Mesenchymal stem cell (in vitro differentiated cells and primary cell): ENCODE results near the gene TMEM72.

ENCODE experiments used
- DNase-seq: peaks from one replicate; pipeline ENCODE4 v3.0.0-alpha.2; 2013
- H2AFZ ChIP-seq: one replicate; pipeline ENCODE4 v1.6.1; 2013; ENCODE audit warnings: low read depth, mild to moderate bottlenecking, control low read depth, inconsistent platforms, low read length, moderate library complexity
- H2AK5ac ChIP-seq: 2 replicates; pipeline ENCODE4 v1.6.1; 2013; ENCODE audit warnings: low read length, moderate library complexity, mild to moderate bottlenecking, inconsistent platforms; ENCODE audit not compliant: severe bottlenecking
- H2BK120ac ChIP-seq: one replicate; pipeline ENCODE4 v1.6.1; 2013; ENCODE audit warnings: low read depth, mild to moderate bottlenecking, inconsistent platforms, low read length, moderate library complexity
- H2BK12ac ChIP-seq, 2 experiments: one replicate each; pipeline ENCODE4 v1.6.1; 2013; ENCODE audit warnings: inconsistent platforms in 2 of 2, low read length in 2 of 2, mild to moderate bottlenecking in 2 of 2, moderate library complexity in 2 of 2, control low read depth in 1 of 2
- H2BK15ac ChIP-seq: one replicate; pipeline ENCODE4 v1.6.1; 2013; ENCODE audit warnings: mild to moderate bottlenecking, low read depth, inconsistent platforms; ENCODE audit not compliant: poor library complexity, severe bottlenecking
- H2BK5ac ChIP-seq: 2 replicates; pipeline ENCODE4 v1.6.1; 2013; ENCODE audit warnings: low read depth, mild to moderate bottlenecking, low read length, control low read depth, inconsistent platforms; ENCODE audit not compliant: poor library complexity, severe bottlenecking
- H3K14ac ChIP-seq, 2 experiments: one replicate each; pipeline ENCODE4 v1.6.1; 2013; ENCODE audit warnings: inconsistent platforms in 2 of 2, low read length in 2 of 2, control low read depth in 1 of 2, mild to moderate bottlenecking in 1 of 2, moderate library complexity in 1 of 2
- H3K18ac ChIP-seq, 2 experiments: one replicate each; pipeline ENCODE4 v1.6.1; 2013; ENCODE audit warnings: inconsistent platforms in 2 of 2, low read length in 2 of 2, control low read depth in 1 of 2, low read depth in 1 of 2, mild to moderate bottlenecking in 1 of 2
- H3K23ac ChIP-seq, 2 experiments: one replicate each; pipeline ENCODE4 v1.6.1; 2013; ENCODE audit warnings: inconsistent platforms in 2 of 2, low read length in 2 of 2, mild to moderate bottlenecking in 2 of 2, moderate library complexity in 2 of 2, control low read depth in 1 of 2
- H3K27ac ChIP-seq: 2 replicates; pipeline ENCODE4 v1.5.1; 2013; ENCODE audit warnings: mild to moderate bottlenecking, moderate library complexity, low read length, control low read depth, inconsistent platforms; ENCODE audit not compliant: poor library complexity, severe bottlenecking
- H3K27me3 ChIP-seq, 2 experiments: 2 replicates each; pipeline versions ENCODE4 v1.6.1 to v1.7.0; 2013; ENCODE audit warnings: low read length in 2 of 2, mild to moderate bottlenecking in 2 of 2, moderate library complexity in 2 of 2, control low read depth in 1 of 2, inconsistent platforms in 1 of 2; ENCODE audit not compliant: control insufficient read depth in 1 of 2, insufficient read depth in 1 of 2
- H3K36me3 ChIP-seq, 2 experiments: 2 replicates each; pipeline versions ENCODE4 v1.6.1 to v1.7.0; 2013; ENCODE audit warnings: low read length in 2 of 2, control low read depth in 1 of 2, inconsistent platforms in 1 of 2, low read depth in 1 of 2, mild to moderate bottlenecking in 1 of 2; ENCODE audit not compliant: insufficient read depth in 2 of 2, control insufficient read depth in 1 of 2
- H3K4ac ChIP-seq, 2 experiments: one replicate each; pipeline ENCODE4 v1.6.1; 2013; ENCODE audit warnings: inconsistent platforms in 2 of 2, low read length in 2 of 2, mild to moderate bottlenecking in 2 of 2, moderate library complexity in 2 of 2, control low read depth in 1 of 2, low read depth in 1 of 2
- H3K4me1 ChIP-seq: 2 replicates; pipeline ENCODE4 v1.6.1; 2013; ENCODE audit warnings: low read depth, low read length, control low read depth; ENCODE audit not compliant: control insufficient read depth, insufficient read depth
- H3K4me2 ChIP-seq: 2 replicates; pipeline ENCODE4 v1.6.1; 2013; ENCODE audit warnings: low read length, mild to moderate bottlenecking, inconsistent platforms; ENCODE audit not compliant: poor library complexity, severe bottlenecking
- H3K4me3 ChIP-seq, 2 experiments: 2 replicates each; pipeline versions ENCODE4 v1.5.1 to v1.7.0; 2013; ENCODE audit warnings: low read length in 2 of 2, mild to moderate bottlenecking in 2 of 2, control low read depth in 1 of 2, low read depth in 1 of 2; ENCODE audit not compliant: insufficient read depth in 1 of 2
- H3K79me1 ChIP-seq: replicated peaks from 2 replicates; pipeline ENCODE4 v1.6.1; 2013; ENCODE audit warnings: mild to moderate bottlenecking, control low read depth, low read length, inconsistent platforms; ENCODE audit not compliant: poor library complexity, severe bottlenecking
- H3K9ac ChIP-seq: 2 replicates; pipeline ENCODE4 v1.7.0; 2013; ENCODE audit warnings: mild to moderate bottlenecking, low read length, moderate library complexity
- H3K9me3 ChIP-seq: 2 replicates; pipeline ENCODE4 v1.7.0; 2013; ENCODE audit warnings: mild to moderate bottlenecking, low read length; ENCODE audit not compliant: control insufficient read depth
- H4K8ac ChIP-seq: one replicate; pipeline ENCODE4 v1.6.1; 2013; ENCODE audit warnings: inconsistent platforms, mild to moderate bottlenecking, low read length, moderate library complexity
- H4K91ac ChIP-seq: one replicate; pipeline ENCODE4 v1.6.1; 2013; ENCODE audit warnings: mild to moderate bottlenecking, low read length, inconsistent platforms
- WGBS: methylation state at CpG from one replicate; pipeline ENCODE4 v1.1.7; 2013; ENCODE audit warnings: mixed read lengths; 5-methylcytosine and 5-hydroxymethylcytosine counted together

TMEM72 gene

GRCh38 chr10:44961931-44962750 is 51.0 kb downstream of the TMEM72 start:
- Histone ChIP-seq H3K4me2 (no peak overlapping the region), H3K4me3 (no peak overlapping the region), H3K9me3 (no peaks in the 10 kb centered on the region), H2BK12ac (peak overlapping the region in 1 of 2 experiments; percentile 24), H3K23ac (peak overlapping the region in 1 of 2 experiments; percentile 2), H2AFZ (no peak overlapping the region), H2BK120ac (no peak overlapping the region), H3K4ac (peak overlapping the region in 1 of 2 experiments; percentile 49), H4K91ac (peak overlapping the region; percentile 9), H3K18ac (no peak overlapping the region), H3K14ac (no peak overlapping the region), H3K27me3 (no peaks in the 10 kb centered on the region), H2BK5ac (no peak overlapping the region), H3K9ac (no peak overlapping the region), H3K79me1 (peaks cover 33% of the 10 kb centered on the region), H3K27ac (no peak overlapping the region), H3K36me3 (no peaks in the 10 kb centered on the region), H2BK15ac (no peak overlapping the region), H3K4me1 (peaks cover 49% of the 10 kb centered on the region), H2AK5ac (no peak overlapping the region), H4K8ac (no peak overlapping the region)
- DNase-seq = no peak
- 88% methylated on average over 11 of the region's 11 CpGs for WGBS

DNA sequence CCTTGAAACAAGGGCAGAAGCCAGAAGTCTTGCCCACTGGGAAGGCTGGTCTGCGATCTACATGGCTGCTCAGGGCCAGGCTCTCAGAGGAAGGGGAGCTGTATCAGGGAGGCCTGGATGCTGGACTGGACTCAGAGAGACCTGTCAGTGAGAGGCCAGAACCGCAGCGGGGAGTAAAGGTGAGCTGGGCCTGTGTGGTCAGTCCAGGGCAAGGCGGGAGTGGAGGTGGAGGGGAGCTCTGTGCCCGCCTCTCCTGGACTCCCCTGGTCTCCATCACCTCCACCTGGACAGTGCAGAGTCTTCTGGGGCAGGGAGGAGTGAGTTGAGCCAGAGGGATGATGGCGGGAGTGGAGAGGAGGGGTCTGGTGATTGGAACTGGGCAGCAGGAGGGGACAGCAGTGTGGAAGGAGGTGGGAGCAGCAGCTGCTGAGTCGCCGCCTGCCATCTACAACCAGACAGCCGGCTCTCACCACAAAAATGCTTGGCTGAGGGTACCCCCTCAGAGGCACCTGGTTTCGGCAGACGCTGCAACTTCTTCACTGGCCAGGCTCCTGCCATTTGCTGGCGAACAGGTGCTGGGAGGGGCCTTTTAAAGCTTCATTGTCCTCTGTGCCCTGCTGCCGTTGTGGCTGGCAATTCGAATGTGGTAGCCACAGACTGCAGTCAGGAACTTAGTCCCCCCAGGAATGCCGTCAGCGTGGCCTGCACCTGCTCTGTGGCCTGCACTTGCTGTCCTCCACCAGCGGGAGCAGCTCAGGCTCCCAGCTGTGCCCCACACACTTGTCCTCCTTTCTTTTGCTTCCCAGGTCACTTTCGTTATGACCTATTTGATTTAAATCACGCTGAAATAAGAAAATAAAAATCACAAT is 52.0 kb downstream of the TMEM72 start:
- peak; percentile 34 for DNase-seq
- no peaks in the 10 kb centered on the region for H3K27me3 ChIP-seq
- H3K27ac ChIP-seq = peak overlapping the region; percentile 52
- peak overlapping the region in 1 of 2 experiments; percentile 65 for H3K4ac ChIP-seq
- peak overlapping the region in 1 of 2 experiments; percentile 62 for H3K14ac ChIP-seq
- no peak overlapping the region for H3K9ac ChIP-seq
- no peak overlapping the region for H2BK120ac ChIP-seq
- no peak overlapping the region for H3K23ac ChIP-seq
- H4K91ac ChIP-seq = peak overlapping the region; percentile 41
- peaks cover 35% of the 10 kb centered on the region for H3K79me1 ChIP-seq
- peak overlapping the region; percentile 3 to 76 for H3K18ac ChIP-seq
- H2BK15ac ChIP-seq = no peak overlapping the region
- 60% methylated on average over 16 of the region's 19 CpGs for WGBS
- H3K36me3 ChIP-seq = no peaks in the 10 kb centered on the region
- H4K8ac ChIP-seq = peak overlapping the region; percentile 16
- peaks cover 53% of the 10 kb centered on the region for H3K4me1 ChIP-seq
- no peak overlapping the region for H3K4me2 ChIP-seq
- H2AFZ ChIP-seq = no peak overlapping the region
- H3K9me3 ChIP-seq = no peaks in the 10 kb centered on the region
- peak overlapping the region; percentile 60 for H2BK5ac ChIP-seq
- peak overlapping the region in 1 of 2 experiments; percentile 96 for H2BK12ac ChIP-seq
- no peak overlapping the region for H3K4me3 ChIP-seq
- H2AK5ac ChIP-seq = peak overlapping the region; percentile 8

DNA sequence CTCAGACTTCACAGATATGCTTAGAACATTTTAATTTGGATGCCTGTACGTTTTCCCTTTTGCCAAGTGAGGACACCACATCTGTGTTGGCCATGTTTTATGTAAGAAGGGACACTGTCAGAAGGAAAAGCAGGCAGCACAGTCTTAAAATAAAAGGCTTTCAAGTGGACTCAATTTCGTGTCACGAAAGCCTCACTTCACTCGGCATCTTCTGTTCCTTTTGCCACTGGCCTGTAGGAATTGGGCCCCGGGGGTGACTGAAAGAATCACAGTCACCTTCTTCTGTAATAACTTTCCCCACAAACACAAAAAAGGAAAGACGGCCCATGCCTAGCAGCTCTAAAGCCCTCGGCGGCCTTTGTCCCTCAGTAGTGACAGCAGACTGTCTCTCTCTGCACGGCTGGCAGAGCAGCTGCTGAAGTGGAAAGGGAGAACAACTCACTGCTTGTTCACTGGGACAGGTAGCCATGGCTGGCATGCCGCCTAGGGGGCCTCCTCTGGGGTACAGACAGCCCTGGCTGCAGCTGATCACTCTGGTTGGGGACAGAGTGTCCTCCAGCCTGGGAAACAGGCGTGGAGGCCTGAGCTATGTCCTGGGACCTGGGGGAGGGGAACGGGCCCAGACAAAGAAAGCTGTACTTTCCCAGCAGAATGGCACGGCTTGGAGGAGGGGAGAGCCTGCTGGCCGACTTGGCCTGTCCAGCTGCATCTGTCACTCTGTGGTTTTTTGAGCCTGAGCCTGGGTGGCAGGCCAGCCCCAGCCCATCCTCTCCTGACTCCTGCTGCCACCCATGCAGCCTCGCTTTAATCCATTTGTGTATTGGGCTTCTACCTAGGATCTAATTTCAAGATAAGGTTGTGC is 52.9 kb downstream of the TMEM72 start:
- H2BK15ac ChIP-seq = no peak overlapping the region
- H3K9me3 ChIP-seq = no peaks in the 10 kb centered on the region
- peak overlapping the region; percentile 90 to 93 for H3K4ac ChIP-seq
- no peak overlapping the region for H3K4me3 ChIP-seq
- H4K8ac ChIP-seq = peak overlapping the region; percentile 95
- H3K36me3 ChIP-seq = peaks cover 0 to 3% of the 10 kb centered on the region in 2 experiments
- peak overlapping the region; percentile 31 for H3K4me2 ChIP-seq
- peak overlapping the region in 1 of 2 experiments; percentile 96 for H3K14ac ChIP-seq
- H2BK12ac ChIP-seq = peak overlapping the region; percentile 69 to 85
- H3K27me3 ChIP-seq = no peaks in the 10 kb centered on the region
- peak overlapping the region; percentile 92 for H4K91ac ChIP-seq
- WGBS = 35% methylated on average over 15 of the region's 15 CpGs
- H3K27ac ChIP-seq = peak overlapping the region; percentile 52
- peak overlapping the region; percentile 56 for H2AFZ ChIP-seq
- peaks cover 57% of the 10 kb centered on the region for H3K4me1 ChIP-seq
- H3K79me1 ChIP-seq = peaks cover 36% of the 10 kb centered on the region
- H3K18ac ChIP-seq = peak overlapping the region; percentile 88 to 99
- no peak overlapping the region for H2BK5ac ChIP-seq
- DNase-seq = peak; percentile 76
- H3K23ac ChIP-seq = peak overlapping the region in 1 of 2 experiments; percentile 91
- peak overlapping the region; percentile 74 for H2AK5ac ChIP-seq
- H3K9ac ChIP-seq = no peak overlapping the region
- H2BK120ac ChIP-seq = peak overlapping the region; percentile 81
